Body of pancreas (tissue), 4 donors: Measurements from ENCODE around the gene LACTB. TPM values are rescaled to one million over a fixed set of nuclear protein-coding genes. Genes with fewer than 3 reads are reported as not detected.
"Not testable (repeated sequence)": the region's sequence is repeated elsewhere in the genome, so short reads cannot be mapped to it uniquely, and the experiment has no call there.

Experiments used
- ATAC-seq: fragments of 150-250 bp; one replicate; pipeline ENCODE4 v1.9.1; 2016
- DNase-seq, 4 donors: peaks; one replicate each; pipeline ENCODE4 v3.0.0-alpha.2; 2019
- H3K27ac ChIP-seq, 4 donors: fragments of 200-600 bp; sonication (generic); 1 replicate in 3 of 4; 2 replicates in 1 of 4; pipeline versions ENCODE4 v1.5.1 to v1.6.1; 2016 to 2019; ENCODE audit warnings: mild to moderate bottlenecking in 1 of 4, mixed read lengths in 1 of 4, moderate library complexity in 1 of 4
- H3K27me3 ChIP-seq, 2 donors: fragments of 200-600 bp; sonication (generic); one replicate each; pipeline ENCODE4 v1.6.0; 2016; ENCODE audit warnings: mild to moderate bottlenecking in 1 of 2
- H3K36me3 ChIP-seq, 2 donors: fragments of 200-600 bp; sonication (generic); replicated peaks in 1 of 2; 2 replicates each; pipeline ENCODE4 v1.5.1; 2016; ENCODE audit warnings: low read depth in 2 of 2; ENCODE audit not compliant: insufficient read depth in 1 of 2
- H3K4me1 ChIP-seq: fragments of 200-600 bp; sonication (generic); one replicate; pipeline ENCODE4 v1.6.0; 2016
- H3K4me3 ChIP-seq, 2 donors: fragments of 200-600 bp; sonication (generic); 1 replicate in 1 of 2; 2 replicates in 1 of 2; pipeline ENCODE4 v1.5.1; 2016 to 2019
- H3K9me3 ChIP-seq, 3 donors: fragments of 200-600 bp; sonication (generic); 1 replicate in 2 of 3; 2 replicates in 1 of 3; pipeline ENCODE4 v1.5.1; 2016
- CTCF ChIP-seq, 7 experiments: fragments of 450-650 bp in 4 of 7; fragments of 200-600 bp in 3 of 7; sonication (generic) in 3 of 7; IDR thresholded peaks; one replicate each; pipeline ENCODE4 v1.5.1; 2016 to 2019; ENCODE audit warnings: antibody characterized with exemption in 7 of 7
- POLR2A ChIP-seq, 3 donors: fragments of 450-650 bp; IDR thresholded peaks; one replicate each; pipeline ENCODE4 v1.6.1; 2016; ENCODE audit warnings: antibody characterized with exemption in 3 of 3, mild to moderate bottlenecking in 2 of 3
- WGBS, 2 donors: methylation state at CpG; one replicate each; pipeline ENCODE4 v1.1.5; 2017; 5-methylcytosine and 5-hydroxymethylcytosine counted together
- intact Hi-C: fragments of 100-400 bp; cut with DNase I; formaldehyde crosslinking; loops from one replicate; pipeline ENCODE4 v1.15.1; 2023
- total RNA-seq, 2 donors: library from RNA; depleted of rRNA; stranded (reverse); fragments of >200 nt; gene quantifications; one replicate each; pipeline ENCODE4 v1.1.0, GENCODE V29; 2016

Gene LACTB
- total RNA-seq, 2 donors from 2014 or later: 7.6 to 8.6 TPM

GRCh38 chr15:63104727-63105126, 16.9 kb upstream of the LACTB start:
- intact Hi-C loops: no loop called here
- Histone ChIP-seq H3K9me3 (no peaks in the 10 kb centered on the region), H3K27ac (no peak overlapping the region), H3K4me1 (no peaks in the 10 kb centered on the region), H3K27me3 (no peaks in the 10 kb centered on the region), H3K4me3 (no peak overlapping the region), H3K36me3 (no peaks in the 10 kb centered on the region)
- ATAC-seq (no peak), DNase-seq (no peak)
- no peak for TF ChIP-seq POLR2A (IDR thresholded peaks at IDR 0.05)
- no peak for TF ChIP-seq CTCF (IDR thresholded peaks at IDR 0.05)
- 65 to 71% methylated on average over 7 of the region's 7 CpGs for WGBS, 2 donors

GRCh38 chr15:63105354-63105753, 16.3 kb upstream of the LACTB start:
- H3K27me3 ChIP-seq, H3K36me3 ChIP-seq, H3K4me3 ChIP-seq, H3K4me1 ChIP-seq, DNase-seq, ATAC-seq, H3K27ac ChIP-seq, H3K9me3 ChIP-seq, intact Hi-C loops: not testable (repeated sequence)
- WGBS, 2 donors: 56 to 65% methylated on average over 8 of the region's 8 CpGs

- intact Hi-C loops: no loop called here
- H3K9me3 ChIP-seq: no peaks in the 10 kb centered on the region
- H3K27ac ChIP-seq: peak overlapping the region in 1 of 4 donors; percentile 21
- no peak overlapping the region for H3K4me3 ChIP-seq
- no peaks in the 10 kb centered on the region for H3K36me3 ChIP-seq
- H3K4me1 ChIP-seq: no peaks in the 10 kb centered on the region
- DNase-seq (peak in 3 of 4 donors; percentile 26 to 59 (median 31)), ATAC-seq (peak; percentile 48)
- WGBS, 2 donors: 43 to 44% methylated on average over 9 of the region's 9 CpGs
- H3K27me3 ChIP-seq: no peaks in the 10 kb centered on the region
- no peak for TF ChIP-seq POLR2A (IDR thresholded peaks at IDR 0.05)
- no peak for TF ChIP-seq CTCF (IDR thresholded peaks at IDR 0.05)
These were observed 13.6 kb upstream of the LACTB start for GRCh38 chr15:63107895-63108546.

GRCh38 chr15:63109498-63109897, 12.2 kb upstream of the LACTB start:
- H3K9me3 ChIP-seq: no peaks in the 10 kb centered on the region
- H3K36me3 ChIP-seq: no peaks in the 10 kb centered on the region
- H3K27ac ChIP-seq: no peak overlapping the region
- intact Hi-C loops: no loop called here
- 74 to 76% methylated on average over 2 of the region's 2 CpGs for WGBS, 2 donors
- ATAC-seq: no peak
- no peak for TF ChIP-seq POLR2A (IDR thresholded peaks at IDR 0.05)
- TF ChIP-seq CTCF (IDR thresholded peaks at IDR 0.05): no peak
- no peaks in the 10 kb centered on the region for H3K27me3 ChIP-seq
- no peak for DNase-seq
- no peaks in the 10 kb centered on the region for H3K4me1 ChIP-seq
- H3K4me3 ChIP-seq: no peak overlapping the region

GRCh38 chr15:63109920-63110319, 11.7 kb upstream of the LACTB start:
- 75 to 90% methylated on average over 2 of the region's 2 CpGs for WGBS, 2 donors
- Histone ChIP-seq H3K9me3 (no peaks in the 10 kb centered on the region), H3K4me3 (no peak overlapping the region), H3K27me3 (no peaks in the 10 kb centered on the region), H3K4me1 (no peaks in the 10 kb centered on the region), H3K27ac (no peak overlapping the region), H3K36me3 (no peaks in the 10 kb centered on the region)
- intact Hi-C loops: no loop called here
- TF ChIP-seq CTCF (IDR thresholded peaks at IDR 0.05) (no peak), POLR2A (IDR thresholded peaks at IDR 0.05) (no peak)
- ATAC-seq (no peak), DNase-seq (no peak)
